Measurements from ENCODE around the gene TENM4. TPM values are rescaled to one million over a fixed set of nuclear protein-coding genes. Genes with fewer than 3 reads are reported as not detected.

Gene TENM4
- total and polyA plus RNA-seq, 10 of the 15 experiments (the other 5 are each of a cell fraction or from before 2014, with no cell fraction given): 0.03 to 0.12 (median 0.06) TPM; not detected in 7

DNA sequence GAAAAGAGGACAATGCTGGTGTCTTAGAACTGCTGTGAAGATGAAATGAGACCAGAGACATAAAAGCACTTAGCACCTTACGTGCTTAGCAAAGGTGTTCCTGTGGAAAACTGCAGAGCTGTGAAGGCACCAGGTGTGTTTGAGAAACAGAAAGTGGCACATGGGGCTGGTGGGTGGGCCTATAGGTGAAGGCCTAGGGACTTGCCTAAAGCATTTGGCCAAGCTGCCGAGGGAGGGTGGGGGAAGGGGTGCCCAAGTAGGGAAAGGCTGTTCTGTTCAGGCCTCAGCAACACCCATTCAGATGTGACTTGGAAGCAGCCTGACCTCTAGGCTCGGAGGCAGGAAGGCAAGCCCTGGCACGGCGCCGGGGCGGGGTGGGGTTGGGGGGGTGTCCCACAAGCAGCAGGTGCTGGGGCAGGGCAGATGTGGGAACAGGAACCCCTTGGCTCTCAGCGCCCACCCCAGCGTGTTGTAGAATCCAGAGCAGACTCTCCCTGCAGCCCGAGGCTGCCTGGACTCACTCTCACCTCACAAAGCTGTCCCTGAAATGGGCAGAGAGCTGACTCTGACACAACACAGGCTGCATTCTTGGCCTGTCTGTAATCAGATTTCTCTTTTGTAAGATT lies 499.5 kb downstream of the TENM4 start (continued):
- TF ChIP-seq ASH2L (IDR thresholded peaks at IDR 0.05; ENCODE audit: borderline replicate concordance, low read depth): no peak
- TF ChIP-seq, protein P1, sequence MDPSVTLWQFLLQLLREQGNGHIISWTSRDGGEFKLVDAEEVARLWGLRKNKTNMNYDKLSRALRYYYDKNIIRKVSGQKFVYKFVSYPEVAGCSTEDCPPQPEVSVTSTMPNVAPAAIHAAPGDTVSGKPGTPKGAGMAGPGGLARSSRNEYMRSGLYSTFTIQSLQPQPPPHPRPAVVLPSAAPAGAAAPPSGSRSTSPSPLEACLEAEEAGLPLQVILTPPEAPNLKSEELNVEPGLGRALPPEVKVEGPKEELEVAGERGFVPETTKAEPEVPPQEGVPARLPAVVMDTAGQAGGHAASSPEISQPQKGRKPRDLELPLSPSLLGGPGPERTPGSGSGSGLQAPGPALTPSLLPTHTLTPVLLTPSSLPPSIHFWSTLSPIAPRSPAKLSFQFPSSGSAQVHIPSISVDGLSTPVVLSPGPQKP (IDR thresholded peaks at IDR 0.05; ENCODE audit: low read depth, low read length): no peak
- no peak for TF ChIP-seq PRDM15 (CRISPR knock-in tag; IDR thresholded peaks at IDR 0.05)
- no peak for TF ChIP-seq RELA (IDR thresholded peaks at IDR 0.05; ENCODE audit: borderline replicate concordance, partially characterized antibody)
- no peak for TF ChIP-seq ZBTB11 (CRISPR knock-in tag; IDR thresholded peaks at IDR 0.05)
- no peak for TF ChIP-seq PKNOX1 (IDR thresholded peaks at IDR 0.05)
- no peak for TF ChIP-seq SUPT20H (IDR thresholded peaks at IDR 0.05; ENCODE audit: borderline replicate concordance, control insufficient read depth, low read depth, low read length)
- TF ChIP-seq PBX3 (IDR thresholded peaks at IDR 0.05; ENCODE audit: insufficient replicate concordance, low read depth, low read length): no peak
- TF ChIP-seq NBN (IDR thresholded peaks at IDR 0.05): no peak
